Astrocyte of the hippocampus (primary cell): Measurements from ENCODE around the gene PRDX5.

Experiments used
- DNase-seq: peaks from one replicate; pipeline ENCODE4 v3.0.0; 2011; ENCODE audit warnings: low read depth, low spot score

Gene PRDX5

GRCh38 chr11:64347193-64347867 lies 29.4 kb downstream of the PRDX5 start:
- no peak for DNase-seq

- DNase-seq, result no peak
Observed at GRCh38 chr11:64348383-64349024, 30.6 kb downstream of the PRDX5 start.

GRCh38 chr11:64349025-64349387 lies 31.1 kb downstream of the PRDX5 start:
- DNase-seq, result no peak

- no peak for DNase-seq
Observed at GRCh38 chr11:64349404-64349803, 31.5 kb downstream of the PRDX5 start.

DNA sequence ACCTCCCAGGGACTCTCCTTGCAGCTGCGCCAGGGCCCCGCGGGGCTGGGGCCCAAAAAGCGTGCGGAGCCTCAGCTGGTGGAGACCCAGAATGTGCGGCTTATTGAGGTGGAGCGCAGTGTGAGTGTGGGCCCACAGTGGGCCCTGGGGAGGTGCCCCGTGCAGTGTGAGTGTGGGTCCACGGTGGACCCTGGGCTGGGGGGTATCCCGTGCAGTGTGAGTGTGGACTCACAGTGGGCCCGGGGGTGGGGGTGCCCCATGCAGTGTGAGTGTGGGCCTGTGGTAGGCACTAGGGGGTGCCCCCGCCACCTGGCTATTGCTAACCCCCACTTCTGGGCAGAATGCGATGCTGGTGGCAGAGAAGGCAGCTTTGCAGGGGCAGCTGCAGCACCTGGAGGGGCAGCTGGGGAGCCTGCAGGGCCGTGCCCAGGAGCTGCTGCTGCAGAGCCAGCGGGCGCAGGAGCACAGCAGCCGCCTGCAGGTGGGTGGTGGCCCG lies 33.3 kb downstream of the PRDX5 start:
- DNase-seq, result no peak

- no peak for DNase-seq
Observed at GRCh38 chr11:64352099-64352994, 34.4 kb downstream of the PRDX5 start.

DNA sequence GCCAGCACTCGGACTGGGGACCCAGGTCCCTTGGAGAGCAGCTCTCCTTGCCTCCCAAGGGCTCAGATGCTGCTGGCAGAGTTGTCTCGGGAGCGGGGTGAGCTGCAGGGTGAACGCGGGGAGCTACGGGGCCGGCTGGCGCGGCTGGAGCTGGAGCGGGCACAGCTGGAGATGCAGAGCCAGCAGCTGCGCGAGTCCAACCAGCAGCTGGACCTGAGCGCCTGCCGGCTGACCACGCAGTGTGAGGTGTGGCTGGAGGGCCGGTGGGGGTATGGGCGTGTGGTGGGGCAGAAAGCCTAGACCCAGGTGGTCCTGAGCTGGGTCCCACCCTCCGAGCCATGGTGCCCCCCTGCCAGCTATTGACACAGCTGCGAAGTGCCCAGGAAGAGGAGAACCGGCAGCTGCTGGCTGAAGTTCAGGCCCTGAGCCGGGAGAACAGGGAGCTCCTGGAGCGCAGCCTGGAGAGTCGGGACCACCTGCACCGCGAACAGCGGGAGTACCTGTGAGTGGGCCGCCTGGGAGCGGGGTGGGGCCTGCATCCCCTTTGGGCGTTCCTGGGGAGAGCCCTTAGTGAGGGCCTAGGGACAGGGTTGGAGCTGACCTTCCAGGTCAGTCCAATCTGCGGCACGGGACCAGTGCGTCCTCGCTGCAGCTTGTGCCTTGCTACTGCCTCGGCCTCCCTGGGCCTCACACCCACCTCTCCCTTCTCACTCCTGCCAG lies 35.2 kb downstream of the PRDX5 start:
- no peak for DNase-seq

GRCh38 chr11:64353715-64354506 lies 36.0 kb downstream of the PRDX5 start:
- DNase-seq, result no peak

DNA sequence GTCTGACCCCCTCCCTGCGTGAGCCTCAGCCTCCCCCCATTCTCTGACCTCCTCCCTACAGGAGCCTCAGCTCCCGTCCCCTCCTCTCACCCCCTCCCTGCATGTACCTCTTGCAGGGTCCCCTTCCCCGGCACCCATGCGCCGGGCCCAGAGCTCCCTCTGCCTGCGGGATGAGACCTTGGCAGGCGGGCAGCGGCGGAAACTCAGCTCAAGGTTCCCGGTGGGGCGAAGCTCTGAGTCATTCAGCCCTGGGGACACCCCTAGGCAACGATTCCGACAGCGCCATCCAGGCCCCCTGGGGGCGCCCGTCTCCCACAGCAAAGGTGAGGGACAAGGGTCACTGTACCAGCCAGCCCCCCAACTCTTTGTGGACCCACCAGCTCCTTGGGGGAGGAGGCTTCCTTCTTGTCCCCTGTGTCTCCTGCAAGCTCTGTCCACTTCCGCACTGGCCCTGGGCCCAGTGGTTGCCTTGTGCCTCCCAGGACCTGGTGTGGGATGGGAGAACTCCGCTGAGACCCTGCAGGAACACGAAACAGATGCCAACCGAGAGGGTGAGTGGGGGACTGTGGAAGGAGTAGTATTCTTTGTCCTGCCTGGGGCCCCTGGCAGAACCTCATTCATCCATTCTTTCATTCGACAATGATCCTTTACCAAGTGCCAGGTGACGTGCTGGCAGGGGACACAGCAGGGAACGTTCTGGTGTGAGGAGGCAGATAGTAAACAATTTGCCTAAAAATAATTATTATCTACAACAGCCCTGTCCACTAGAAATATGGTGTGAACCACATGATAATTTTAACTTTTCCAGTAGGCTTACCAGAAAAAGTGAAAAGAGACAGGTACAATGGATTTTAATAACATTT lies 37.4 kb downstream of the PRDX5 start:
- DNase-seq, result peak; percentile 93

GRCh38 chr11:64356498-64357411 lies 38.8 kb downstream of the PRDX5 start:
- peak; percentile 56 for DNase-seq

DNA sequence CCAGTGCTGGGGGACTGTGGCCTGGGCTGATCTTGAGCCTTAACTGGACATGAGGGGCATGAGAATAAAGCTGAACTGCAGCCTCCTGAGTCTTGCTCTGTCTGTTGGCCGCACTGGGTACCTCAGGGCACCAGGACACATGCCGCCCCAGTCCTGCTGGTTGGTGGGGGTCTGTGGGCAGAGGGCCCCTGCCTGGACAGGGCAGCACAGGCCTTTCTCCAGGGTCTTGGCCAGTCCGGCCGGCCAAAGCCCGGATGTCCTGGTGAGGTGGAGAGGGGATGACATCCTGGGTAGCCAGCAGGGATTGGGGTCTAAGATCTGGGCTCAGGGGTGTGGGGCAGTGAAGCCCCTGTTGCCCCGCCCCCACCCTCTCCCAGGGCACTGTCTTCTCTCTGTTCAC lies 39.5 kb downstream of the PRDX5 start:
- DNase-seq, result no peak

- DNase-seq, result no peak
Observed at GRCh38 chr11:64357904-64358535, 40.1 kb downstream of the PRDX5 start.

DNA sequence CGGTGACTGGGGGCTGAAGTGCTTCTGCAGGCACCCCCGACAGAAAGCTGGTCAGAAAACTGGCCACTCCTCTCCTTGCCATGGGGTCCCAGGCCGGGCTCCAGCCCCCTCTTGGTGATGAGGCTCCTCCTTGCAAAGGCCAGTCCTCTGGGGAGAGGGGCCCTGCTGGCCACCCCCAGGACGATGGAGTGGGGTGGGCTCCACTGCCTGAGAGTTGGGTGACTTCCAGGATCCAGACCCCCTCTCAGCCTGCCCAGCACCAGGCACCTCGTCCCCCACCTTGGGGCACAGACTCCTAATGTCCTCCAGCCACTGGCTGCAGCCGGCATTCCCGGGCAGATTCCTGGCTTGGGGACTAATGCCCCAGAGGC lies 40.6 kb downstream of the PRDX5 start:
- peak; percentile 22 for DNase-seq

DNA sequence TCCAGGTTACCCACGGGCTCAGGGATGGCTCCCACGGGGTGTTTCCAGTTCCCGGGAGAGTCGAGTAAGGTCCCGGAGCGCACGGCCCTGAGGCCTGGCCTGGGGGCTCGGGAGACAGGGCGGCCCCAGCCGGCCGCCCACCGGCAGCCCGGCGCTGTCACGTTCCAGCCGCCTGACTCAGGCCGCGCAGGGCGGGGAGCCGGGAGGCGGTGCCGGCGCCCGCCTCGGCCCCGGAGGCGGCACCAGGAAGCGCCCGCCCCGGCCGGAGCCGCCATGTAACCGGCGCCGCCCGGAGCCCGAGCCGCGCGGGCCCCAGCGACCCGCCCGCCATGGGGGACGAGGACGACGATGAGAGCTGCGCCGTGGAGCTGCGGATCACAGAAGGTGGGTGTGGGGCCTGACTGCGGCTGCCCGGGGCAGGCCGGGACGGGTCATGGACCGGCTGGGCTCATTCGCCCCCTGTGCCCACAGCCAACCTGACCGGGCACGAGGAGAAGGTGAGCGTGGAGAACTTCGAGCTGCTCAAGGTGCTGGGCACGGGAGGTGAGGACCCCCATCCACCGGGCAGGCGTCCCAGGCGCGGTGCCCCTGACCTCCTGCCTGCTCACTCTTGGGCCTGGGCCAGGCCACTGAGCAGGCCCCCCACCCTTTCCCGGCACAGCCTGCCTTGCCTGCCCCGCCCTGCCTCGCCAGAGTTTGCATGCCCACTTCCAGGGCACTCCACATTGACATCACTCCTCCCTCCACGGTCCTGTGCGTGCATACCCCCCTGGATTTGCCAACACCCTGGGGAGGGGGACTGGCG lies 41.2 kb downstream of the PRDX5 start, which contains the start of gene RPS6KA4:
RPS6KA4 (plus strand) TSS at position 256 of the 805 bp plus-strand sequence; CDS start at position 330, 74 bp downstream.
- DNase-seq, result peak; percentile 90

GRCh38 chr11:64359712-64360445 lies 42.0 kb downstream of the PRDX5 start:
- peak; percentile 34 for DNase-seq

- DNase-seq, result no peak
Observed at GRCh38 chr11:64360448-64360921, 42.6 kb downstream of the PRDX5 start.

- no peak for DNase-seq
Observed at GRCh38 chr11:64361659-64362058, 43.7 kb downstream of the PRDX5 start.
